Amniotic stem cell (primary cell): ENCODE results near the gene UGT8.
A peak's percentile ranks its signal among the peaks of the same experiment; 100 is the strongest.

Experiments
- DNase-seq: peaks from one replicate; lab custom pipeline; 2025; lab: John Stamatoyannopoulos, UW

The UGT8 gene

DNA sequence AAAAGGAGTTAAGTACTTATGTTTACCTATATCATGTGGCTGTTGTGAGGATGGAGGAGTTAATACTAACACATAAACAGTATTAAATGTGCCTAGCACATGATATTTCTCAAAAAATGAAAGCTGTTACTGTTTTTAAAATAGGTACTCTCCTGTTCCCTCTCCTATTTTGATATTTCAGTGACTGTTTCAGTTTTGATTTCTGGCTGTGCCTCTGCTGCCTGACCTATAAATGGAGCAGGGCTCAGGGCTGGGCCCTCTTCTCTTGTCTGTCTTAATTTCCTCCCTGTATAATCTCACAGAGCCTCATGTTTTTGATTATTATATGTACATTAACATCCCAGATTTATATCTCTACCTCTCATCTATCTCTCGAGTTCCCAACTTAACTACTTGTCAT, 93.3 kb downstream of the UGT8 start:
- DNase-seq: no peak

DNA sequence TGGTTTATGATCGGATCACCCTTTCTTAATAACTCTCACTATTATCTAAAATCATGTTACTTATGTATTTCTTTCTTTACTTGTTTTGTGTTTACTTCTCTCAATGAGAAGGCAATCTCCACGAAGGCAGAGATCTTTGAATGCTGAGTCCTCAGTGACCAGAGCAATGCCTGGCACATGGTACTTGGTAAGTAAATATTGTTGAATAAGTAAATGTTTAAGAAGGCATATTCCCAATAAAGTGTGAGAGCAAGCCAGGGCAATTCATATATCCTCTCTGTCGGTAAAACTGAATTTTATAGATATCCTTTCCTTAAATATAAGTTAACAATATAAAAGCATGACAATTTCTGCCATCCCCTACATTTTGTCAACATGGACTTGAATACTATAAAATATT, 94.4 kb downstream of the UGT8 start:
- DNase-seq: no peak

DNA sequence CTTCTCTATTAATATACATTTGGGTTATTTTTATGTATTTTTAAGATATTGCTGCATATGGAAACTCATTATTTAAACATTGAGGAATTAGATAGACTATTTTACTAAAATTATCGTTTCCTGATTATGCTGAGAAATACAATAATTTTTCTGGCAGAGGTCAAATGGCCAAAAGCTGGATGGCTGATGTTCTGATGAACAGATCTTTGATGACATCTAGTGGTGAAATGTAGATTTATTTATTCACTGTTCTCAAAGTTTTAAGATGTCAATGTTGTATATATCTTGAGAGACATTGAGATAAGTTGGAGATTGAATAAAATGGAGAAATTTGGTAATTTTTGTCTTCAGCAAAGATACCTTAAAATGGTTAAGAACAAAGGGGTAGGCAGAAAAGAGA, 96.2 kb downstream of the UGT8 start:
- peak; percentile 1 for DNase-seq

DNA sequence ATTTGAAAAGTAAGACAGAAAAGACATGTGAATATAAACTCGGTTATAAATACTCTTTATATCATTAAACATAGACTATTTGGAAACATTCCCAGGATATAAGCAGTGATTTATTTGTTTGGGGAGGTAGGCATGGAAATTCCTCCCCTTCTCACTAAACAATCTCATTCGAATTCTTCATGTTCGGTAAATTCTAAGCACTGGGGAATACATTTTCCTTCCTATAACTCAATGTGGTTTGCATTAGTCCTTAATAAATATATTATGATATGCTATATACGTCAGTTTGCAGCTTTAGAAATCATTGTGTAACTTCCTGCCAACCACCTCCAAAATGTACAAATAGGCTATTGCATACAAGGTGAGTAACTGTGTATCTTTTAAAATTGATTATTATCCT, 99.6 kb downstream of the UGT8 start:
- no peak for DNase-seq

DNA sequence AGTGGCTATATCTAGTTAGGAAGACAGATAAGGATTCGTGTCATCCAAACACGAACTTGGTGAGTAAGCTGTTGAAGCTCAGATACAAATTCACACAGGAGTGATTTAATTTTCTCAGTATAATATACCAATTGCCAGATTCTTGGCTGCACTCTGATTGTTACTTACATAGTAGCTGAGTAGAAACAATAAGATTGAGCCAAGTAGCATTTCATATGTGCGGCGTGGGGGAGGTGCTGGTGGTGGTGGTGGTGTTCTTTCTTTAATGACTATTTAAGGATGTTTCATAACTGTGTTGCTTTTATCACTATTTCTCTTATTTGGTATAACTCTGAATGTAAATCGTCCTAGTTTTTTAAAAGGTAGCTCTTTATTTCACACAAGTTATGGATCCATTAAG, 102.9 kb downstream of the UGT8 start:
- no peak for DNase-seq

DNA sequence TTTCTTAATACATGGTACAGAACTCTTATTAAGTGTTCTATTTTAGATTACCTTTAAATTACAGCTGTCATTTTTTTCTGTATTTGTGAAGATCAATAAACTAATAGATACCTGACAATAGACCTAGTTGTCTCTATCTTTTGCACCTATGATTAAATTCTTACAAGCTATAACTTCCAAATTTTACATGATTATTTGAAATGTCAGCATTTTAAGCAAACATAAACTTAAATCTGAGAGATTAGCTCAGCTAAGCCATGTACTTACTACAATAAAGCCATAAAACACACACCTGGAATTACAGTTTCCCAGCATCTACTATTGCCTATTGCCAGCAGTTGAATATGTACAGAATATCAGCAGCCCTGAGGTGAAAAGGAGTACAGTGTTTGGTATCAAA, 118.8 kb downstream of the UGT8 start:
- no peak for DNase-seq

DNA sequence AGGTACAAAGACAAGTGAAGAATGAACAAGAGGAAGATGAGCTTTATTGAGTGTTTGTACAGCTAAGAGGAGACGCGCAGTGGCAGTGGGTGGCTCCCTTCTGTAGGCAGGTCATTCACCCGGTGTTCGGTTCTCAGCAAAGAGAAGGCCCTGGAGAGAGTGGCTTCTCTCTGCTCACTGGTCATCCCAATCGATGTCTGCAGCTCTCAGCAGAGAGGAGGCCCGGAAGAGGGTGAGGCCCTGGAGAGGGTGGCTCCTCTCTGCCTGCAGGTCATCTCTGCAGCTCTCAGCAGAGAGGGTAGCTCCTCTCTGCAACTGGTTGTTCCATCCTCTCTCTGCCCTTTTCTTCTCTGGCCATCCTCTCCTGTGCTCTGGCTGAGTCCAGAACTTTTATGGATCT, 126.5 kb downstream of the UGT8 start:
- no peak for DNase-seq

DNA sequence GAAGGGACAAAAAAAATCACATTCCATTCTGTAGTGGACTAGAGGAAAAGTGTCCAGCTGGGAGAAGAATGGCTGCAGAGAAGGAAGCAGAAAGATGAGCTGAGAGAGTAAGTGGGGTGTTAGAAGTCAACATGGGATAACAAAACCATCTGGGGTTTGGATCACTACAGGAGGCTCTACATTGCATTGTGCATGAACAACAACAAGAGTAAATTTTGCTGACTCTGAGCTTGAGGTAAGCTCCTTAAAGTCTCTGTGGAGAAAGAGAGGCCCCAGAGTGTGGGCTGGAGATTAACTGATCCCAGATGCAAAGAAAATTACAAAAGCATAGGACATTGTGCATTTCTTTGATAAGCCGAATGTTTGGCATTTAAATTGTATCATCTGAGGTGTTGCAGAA, 128.9 kb downstream of the UGT8 start:
- no peak for DNase-seq
